Chondrocyte (in vitro differentiated cells): Measurements from ENCODE around the gene MECP2. TPM values are rescaled to one million over a fixed set of nuclear protein-coding genes. Genes with fewer than 3 reads are reported as not detected.

Source experiments
- DNase-seq: peaks from one replicate; pipeline ENCODE4 v3.0.0; 2021; ENCODE audit warnings: mixed read lengths, low spot score
- H3K27ac Mint-ChIP-seq: one replicate; pipeline ENCODE4 v1.8.0; 2021; ENCODE audit warnings: mild to moderate bottlenecking, moderate library complexity, mixed read lengths; ENCODE audit not compliant: unreplicated experiment
- H3K27me3 Mint-ChIP-seq: 2 replicates; pipeline ENCODE4 v1.8.0; 2021; ENCODE audit warnings: low read depth, mixed read lengths
- H3K36me3 Mint-ChIP-seq: 2 replicates; pipeline ENCODE4 v1.8.0; 2021; ENCODE audit warnings: low read depth, mixed read lengths
- H3K4me1 Mint-ChIP-seq: 2 replicates; pipeline ENCODE4 v1.8.0; 2021; ENCODE audit warnings: low read depth, mild to moderate bottlenecking, mixed read lengths
- H3K4me3 Mint-ChIP-seq: one replicate; pipeline ENCODE4 v1.8.0; 2021; ENCODE audit warnings: mild to moderate bottlenecking, moderate library complexity, mixed read lengths; ENCODE audit not compliant: unreplicated experiment
- H3K9me3 Mint-ChIP-seq: 2 replicates; pipeline ENCODE4 v1.8.0; 2021; ENCODE audit warnings: low read depth, mixed read lengths
- total RNA-seq: library from RNA; stranded (reverse); gene quantifications from 3 replicates; pipeline ENCODE4 v1.2.1, GENCODE V29; 2021
- TF ChIP-seq, protein P1 (sequence below): fragments of 200-600 bp; sonication (generic); IDR thresholded peaks from 2 replicates; pipeline ENCODE4 v1.5.0; 2021; ENCODE audit warnings: antibody characterized with exemption, mild to moderate bottlenecking, moderate library complexity

MECP2 gene
- total RNA-seq, 1 donor from 2014 or later = 32.3 TPM

DNA sequence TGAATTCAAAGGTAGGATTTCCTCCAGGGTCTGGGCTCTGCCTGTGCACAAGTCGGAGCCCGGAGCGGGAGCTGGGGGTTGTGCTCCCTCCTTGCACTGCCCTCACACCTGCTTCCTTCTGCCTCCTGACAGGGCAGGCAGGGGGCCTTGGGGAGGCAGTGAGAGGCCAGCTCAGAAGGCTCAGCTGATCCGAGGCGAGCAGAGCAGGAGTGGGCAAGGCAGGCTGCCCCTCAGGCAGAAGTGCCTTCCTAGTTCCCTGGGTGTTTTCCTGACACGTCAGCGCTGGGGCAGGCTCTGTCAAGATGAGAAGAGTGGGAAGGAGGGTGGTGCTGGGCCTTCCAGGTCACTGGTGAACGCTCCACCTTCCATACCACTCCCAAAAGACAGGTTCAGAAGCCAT lies 72.3 kb downstream of the MECP2 start:
- Mint-ChIP-seq H3K27me3 (no peaks in the 10 kb centered on the region), H3K27ac (no peak overlapping the region), H3K4me3 (no peak overlapping the region), H3K9me3 (no peaks in the 10 kb centered on the region), H3K36me3 (peaks cover 3% of the 10 kb centered on the region), H3K4me1 (peaks cover 18% of the 10 kb centered on the region)
- TF ChIP-seq, protein P1, sequence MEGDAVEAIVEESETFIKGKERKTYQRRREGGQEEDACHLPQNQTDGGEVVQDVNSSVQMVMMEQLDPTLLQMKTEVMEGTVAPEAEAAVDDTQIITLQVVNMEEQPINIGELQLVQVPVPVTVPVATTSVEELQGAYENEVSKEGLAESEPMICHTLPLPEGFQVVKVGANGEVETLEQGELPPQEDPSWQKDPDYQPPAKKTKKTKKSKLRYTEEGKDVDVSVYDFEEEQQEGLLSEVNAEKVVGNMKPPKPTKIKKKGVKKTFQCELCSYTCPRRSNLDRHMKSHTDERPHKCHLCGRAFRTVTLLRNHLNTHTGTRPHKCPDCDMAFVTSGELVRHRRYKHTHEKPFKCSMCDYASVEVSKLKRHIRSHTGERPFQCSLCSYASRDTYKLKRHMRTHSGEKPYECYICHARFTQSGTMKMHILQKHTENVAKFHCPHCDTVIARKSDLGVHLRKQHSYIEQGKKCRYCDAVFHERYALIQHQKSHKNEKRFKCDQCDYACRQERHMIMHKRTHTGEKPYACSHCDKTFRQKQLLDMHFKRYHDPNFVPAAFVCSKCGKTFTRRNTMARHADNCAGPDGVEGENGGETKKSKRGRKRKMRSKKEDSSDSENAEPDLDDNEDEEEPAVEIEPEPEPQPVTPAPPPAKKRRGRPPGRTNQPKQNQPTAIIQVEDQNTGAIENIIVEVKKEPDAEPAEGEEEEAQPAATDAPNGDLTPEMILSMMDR = no peak
- DNase-seq = no peak

DNA sequence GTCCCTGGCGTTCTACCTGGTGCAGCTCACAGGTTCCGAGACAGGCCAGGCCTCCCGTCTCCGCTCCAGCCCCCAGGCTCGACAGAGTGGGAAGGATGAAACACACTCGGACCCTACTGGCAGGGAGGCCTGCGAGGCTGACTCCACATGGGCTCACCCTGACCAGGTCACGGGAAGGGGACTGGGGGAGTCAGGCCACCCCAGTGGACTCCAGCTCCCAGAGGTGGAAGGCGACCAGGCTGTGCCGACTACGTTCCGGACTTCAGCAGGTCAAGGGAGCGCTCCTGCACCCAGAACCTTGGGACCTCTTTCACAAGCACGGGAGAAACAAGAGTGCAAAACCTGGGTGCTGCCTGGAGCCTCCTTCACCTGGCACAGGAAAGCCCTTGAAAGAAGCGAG lies 73.2 kb downstream of the MECP2 start:
- Mint-ChIP-seq H3K4me1 (peaks cover 19% of the 10 kb centered on the region), H3K27ac (no peak overlapping the region), H3K27me3 (no peaks in the 10 kb centered on the region), H3K4me3 (no peak overlapping the region), H3K36me3 (no peaks in the 10 kb centered on the region), H3K9me3 (no peaks in the 10 kb centered on the region)
- no peak for DNase-seq
- TF ChIP-seq, protein P1 = no peak

DNA sequence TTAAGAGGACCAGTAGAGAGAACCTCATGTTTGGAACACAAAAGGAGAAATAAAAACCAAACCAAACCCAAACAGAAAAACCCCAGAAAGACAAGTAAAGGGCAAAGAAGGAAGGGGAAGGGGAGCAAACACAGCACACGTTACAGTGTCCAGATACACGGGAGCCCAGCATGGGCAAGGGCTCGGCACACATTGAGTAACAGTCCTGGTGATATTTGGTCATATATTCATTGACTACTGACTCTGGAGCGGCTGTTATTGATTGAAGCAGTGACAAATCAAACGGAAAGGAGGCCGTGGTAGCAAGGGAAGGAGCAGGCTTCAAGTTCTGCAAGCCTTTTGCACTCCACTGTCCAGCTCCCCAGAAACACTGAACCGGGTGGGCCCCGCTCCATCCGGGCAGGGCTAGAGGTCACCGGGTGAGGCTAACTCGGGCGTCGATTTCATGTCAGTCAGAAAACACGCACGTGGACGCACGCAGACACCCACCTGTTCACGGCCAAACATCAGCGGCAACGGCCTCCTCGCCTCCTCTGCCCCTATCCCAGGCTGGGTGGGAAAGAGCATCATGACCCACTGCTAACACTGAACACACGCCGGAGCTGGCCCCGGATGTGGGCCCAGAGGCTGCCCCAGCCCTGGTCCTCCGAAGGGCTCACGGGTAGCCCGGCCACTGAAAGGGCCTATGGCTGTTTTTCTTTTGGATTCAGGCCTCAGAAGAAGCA lies 74.1 kb downstream of the MECP2 start:
- Mint-ChIP-seq H3K9me3 (no peaks in the 10 kb centered on the region), H3K36me3 (no peaks in the 10 kb centered on the region), H3K27ac (peak overlapping the region; percentile 54), H3K4me1 (peaks cover 24% of the 10 kb centered on the region), H3K27me3 (no peaks in the 10 kb centered on the region), H3K4me3 (no peak overlapping the region)
- no peak for DNase-seq
- TF ChIP-seq, protein P1 = no peak

DNA sequence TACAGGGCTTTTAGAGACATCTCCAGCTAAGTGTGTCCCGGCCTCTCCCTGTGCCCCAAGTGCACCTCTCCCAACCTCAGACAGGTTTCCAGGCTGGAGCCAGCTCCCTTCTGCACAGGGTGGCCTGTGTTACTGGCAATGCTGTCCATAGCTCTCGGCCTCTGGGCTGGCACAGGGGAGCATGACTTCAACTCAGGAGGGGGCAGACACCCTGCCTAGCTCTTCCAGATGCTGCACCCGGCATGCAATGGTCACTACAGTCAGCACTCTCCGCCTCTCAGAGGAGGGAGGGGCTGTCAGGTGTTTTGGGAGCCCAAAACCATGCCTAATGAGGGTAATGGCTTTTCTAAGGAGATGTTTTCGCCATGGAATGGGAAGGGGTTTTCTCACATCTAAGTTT lies 75.4 kb downstream of the MECP2 start:
- H3K27me3 Mint-ChIP-seq = no peaks in the 10 kb centered on the region
- peak overlapping the region; percentile 2 for H3K27ac Mint-ChIP-seq
- DNase-seq = no peak
- TF ChIP-seq, protein P1 = no peak
- H3K9me3 Mint-ChIP-seq = no peaks in the 10 kb centered on the region
- H3K4me1 Mint-ChIP-seq = peaks cover 25% of the 10 kb centered on the region
- no peaks in the 10 kb centered on the region for H3K36me3 Mint-ChIP-seq
- no peak overlapping the region for H3K4me3 Mint-ChIP-seq

DNA sequence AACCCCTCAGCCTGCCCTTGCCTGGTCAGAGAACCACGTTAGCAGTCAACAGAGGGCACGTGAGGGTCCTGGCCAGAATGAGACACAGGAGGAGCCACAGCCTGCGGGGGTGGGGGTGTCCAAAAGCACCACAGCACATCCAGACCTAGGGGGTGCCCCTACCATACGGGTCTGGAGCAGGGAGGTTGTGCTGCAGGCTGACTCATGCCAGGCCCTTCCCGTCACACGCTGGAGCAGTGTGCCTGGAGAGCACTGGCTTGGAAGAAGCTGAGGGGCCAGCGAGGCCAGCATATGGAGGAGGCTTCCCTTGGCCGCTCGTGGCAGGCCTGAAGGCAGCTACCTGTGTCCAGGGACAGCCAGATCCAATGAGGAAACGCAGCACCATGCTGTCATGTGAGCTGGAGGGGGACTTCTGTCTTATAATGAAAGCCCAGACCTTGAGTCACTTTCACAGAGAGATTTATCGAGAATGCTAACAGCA lies 76.3 kb downstream of the MECP2 start:
- Mint-ChIP-seq H3K27ac (peak overlapping the region; percentile 93), H3K9me3 (no peaks in the 10 kb centered on the region), H3K27me3 (no peaks in the 10 kb centered on the region)

More for the DNA sequence above, 76.3 kb downstream of the MECP2 start:
- Mint-ChIP-seq H3K4me1 (peaks cover 25% of the 10 kb centered on the region), H3K4me3 (no peak overlapping the region), H3K36me3 (no peaks in the 10 kb centered on the region)
- TF ChIP-seq, protein P1 = no peak
- DNase-seq = no peak
